ENCODE data around the gene FAM168A.

FAM168A gene

GRCh38 chr11:73553266-73553665 lies 44.6 kb downstream of the FAM168A start:
- ATAC-seq, result no peak
- TF ChIP-seq, protein P1, sequence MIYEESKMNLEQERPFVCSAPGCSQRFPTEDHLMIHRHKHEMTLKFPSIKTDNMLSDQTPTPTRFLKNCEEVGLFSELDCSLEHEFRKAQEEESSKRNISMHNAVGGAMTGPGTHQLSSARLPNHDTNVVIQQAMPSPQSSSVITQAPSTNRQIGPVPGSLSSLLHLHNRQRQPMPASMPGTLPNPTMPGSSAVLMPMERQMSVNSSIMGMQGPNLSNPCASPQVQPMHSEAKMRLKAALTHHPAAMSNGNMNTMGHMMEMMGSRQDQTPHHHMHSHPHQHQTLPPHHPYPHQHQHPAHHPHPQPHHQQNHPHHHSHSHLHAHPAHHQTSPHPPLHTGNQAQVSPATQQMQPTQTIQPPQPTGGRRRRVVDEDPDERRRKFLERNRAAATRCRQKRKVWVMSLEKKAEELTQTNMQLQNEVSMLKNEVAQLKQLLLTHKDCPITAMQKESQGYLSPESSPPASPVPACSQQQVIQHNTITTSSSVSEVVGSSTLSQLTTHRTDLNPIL (CRISPR knock-in tag; IDR thresholded peaks at IDR 0.05; ENCODE audit: low read depth), result no peak
- TF ChIP-seq OSR1 (CRISPR knock-in tag; IDR thresholded peaks at IDR 0.05), result no peak

DNA sequence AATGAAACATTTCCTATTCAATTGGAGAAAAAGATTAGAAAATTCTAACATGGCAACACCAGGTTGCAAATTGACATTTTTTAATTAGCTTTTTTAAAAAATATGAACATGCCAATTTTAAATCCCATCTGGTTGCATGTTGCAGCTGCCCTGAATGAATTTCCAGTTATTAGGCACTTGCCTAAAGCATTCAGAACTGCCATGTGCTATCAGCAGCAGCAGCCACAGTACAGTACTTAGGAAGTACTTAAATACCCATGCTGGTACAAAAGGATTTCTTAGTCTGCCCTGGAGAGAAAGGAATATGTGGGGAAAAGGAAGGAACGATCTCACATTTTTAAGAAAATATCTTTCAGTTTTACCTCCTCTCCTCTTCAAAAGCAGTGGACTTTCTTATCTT lies 46.2 kb downstream of the FAM168A start:
- ATAC-seq, result no peak; the same call in 2 of the 3 replicates
- TF ChIP-seq ZNF8 (CRISPR knock-in tag; IDR thresholded peaks at IDR 0.05), result no peak
- TF ChIP-seq TCF4 (CRISPR knock-in tag; IDR thresholded peaks at IDR 0.05; ENCODE audit: borderline replicate concordance), result 0 out of 2 replicates have a peak, but pooled peaks have one; percentile 34

DNA sequence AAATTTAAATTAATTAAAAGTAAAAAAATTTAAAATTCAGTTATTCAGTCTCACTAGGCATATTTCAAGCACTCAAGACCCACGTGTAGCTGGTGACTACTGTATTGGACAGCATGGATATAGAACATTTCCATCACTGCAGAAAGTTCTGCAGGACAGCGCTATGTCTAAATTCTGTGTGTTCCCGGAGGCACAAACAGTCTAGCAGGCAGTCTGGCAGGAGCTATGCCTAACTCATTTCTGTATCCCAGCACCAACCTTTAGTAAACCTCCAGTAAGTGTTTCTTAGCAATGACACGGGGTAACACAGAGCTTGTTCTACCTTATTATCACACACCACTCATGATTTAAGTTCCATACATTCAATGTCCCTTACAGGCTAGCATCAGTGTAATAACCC lies 48.5 kb downstream of the FAM168A start:
- no peak for ATAC-seq
- TF ChIP-seq ESRRG (CRISPR knock-in tag; IDR thresholded peaks at IDR 0.05) (no peak), RARB (CRISPR knock-in tag; IDR thresholded peaks at IDR 0.05) (no peak), OSR1 (CRISPR knock-in tag; IDR thresholded peaks at IDR 0.05) (no peak), PPARA (CRISPR knock-in tag; IDR thresholded peaks at IDR 0.05; ENCODE audit: borderline replicate concordance) (no peak), PATZ1 (CRISPR knock-in tag; IDR thresholded peaks at IDR 0.05; ENCODE audit: borderline replicate concordance) (no peak), ZNF565 (CRISPR knock-in tag; conservative IDR thresholded peaks at IDR 0.05; ENCODE audit: low read depth) (no peak), TCF4 (CRISPR knock-in tag; IDR thresholded peaks at IDR 0.05; ENCODE audit: borderline replicate concordance) (no peak), ZFP30 (CRISPR knock-in tag; IDR thresholded peaks at IDR 0.05) (no peak)
- TF ChIP-seq, protein P2, sequence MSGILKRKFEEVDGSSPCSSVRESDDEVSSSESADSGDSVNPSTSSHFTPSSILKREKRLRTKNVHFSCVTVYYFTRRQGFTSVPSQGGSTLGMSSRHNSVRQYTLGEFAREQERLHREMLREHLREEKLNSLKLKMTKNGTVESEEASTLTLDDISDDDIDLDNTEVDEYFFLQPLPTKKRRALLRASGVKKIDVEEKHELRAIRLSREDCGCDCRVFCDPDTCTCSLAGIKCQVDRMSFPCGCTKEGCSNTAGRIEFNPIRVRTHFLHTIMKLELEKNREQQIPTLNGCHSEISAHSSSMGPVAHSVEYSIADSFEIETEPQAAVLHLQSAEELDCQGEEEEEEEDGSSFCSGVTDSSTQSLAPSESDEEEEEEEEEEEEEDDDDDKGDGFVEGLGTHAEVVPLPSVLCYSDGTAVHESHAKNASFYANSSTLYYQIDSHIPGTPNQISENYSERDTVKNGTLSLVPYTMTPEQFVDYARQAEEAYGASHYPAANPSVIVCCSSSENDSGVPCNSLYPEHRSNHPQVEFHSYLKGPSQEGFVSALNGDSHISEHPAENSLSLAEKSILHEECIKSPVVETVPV (CRISPR knock-in tag; IDR thresholded peaks at IDR 0.05), result no peak

GRCh38 chr11:73547706-73548595 lies 50.0 kb downstream of the FAM168A start:
- TF ChIP-seq ZNF70 (CRISPR knock-in tag; IDR thresholded peaks at IDR 0.05) (no peak), PPARA (CRISPR knock-in tag; IDR thresholded peaks at IDR 0.05; ENCODE audit: borderline replicate concordance) (no peak), BACH2 (CRISPR knock-in tag; IDR thresholded peaks at IDR 0.05; ENCODE audit: borderline replicate concordance) (no peak), GLIS3 (CRISPR knock-in tag; IDR thresholded peaks at IDR 0.05) (no peak), POU6F1 (CRISPR knock-in tag; IDR thresholded peaks at IDR 0.05; ENCODE audit: borderline replicate concordance, low read depth) (no peak), ESRRG (CRISPR knock-in tag; IDR thresholded peaks at IDR 0.05) (no peak), ARNTL (CRISPR knock-in tag; IDR thresholded peaks at IDR 0.05; ENCODE audit: borderline replicate concordance, low read depth) (no peak), PATZ1 (CRISPR knock-in tag; IDR thresholded peaks at IDR 0.05; ENCODE audit: borderline replicate concordance) (no peak), RARB (CRISPR knock-in tag; IDR thresholded peaks at IDR 0.05) (no peak), OSR1 (CRISPR knock-in tag; IDR thresholded peaks at IDR 0.05) (no peak), ISL1 (CRISPR knock-in tag; IDR thresholded peaks at IDR 0.05) (no peak), ZNF565 (CRISPR knock-in tag; conservative IDR thresholded peaks at IDR 0.05; ENCODE audit: low read depth) (no peak), ZFP30 (CRISPR knock-in tag; IDR thresholded peaks at IDR 0.05) (no peak), TCF4 (CRISPR knock-in tag; IDR thresholded peaks at IDR 0.05; ENCODE audit: borderline replicate concordance) (no peak), CSDC2 (CRISPR knock-in tag; IDR thresholded peaks at IDR 0.05) (no peak), ZC3H10 (CRISPR knock-in tag; IDR thresholded peaks at IDR 0.05) (no peak), ZFP3 (CRISPR knock-in tag; IDR thresholded peaks at IDR 0.05) (no peak)
- TF ChIP-seq, protein P1 (CRISPR knock-in tag; IDR thresholded peaks at IDR 0.05; ENCODE audit: low read depth), result no peak
- TF ChIP-seq, protein P2 (CRISPR knock-in tag; IDR thresholded peaks at IDR 0.05), result no peak

More at GRCh38 chr11:73547706-73548595, 50.0 kb downstream of the FAM168A start:
- ATAC-seq, result no peak
